ENCODE measurements around the gene PHF21A. TPM values are rescaled to one million over a fixed set of nuclear protein-coding genes. Genes with fewer than 3 reads are reported as not detected.

PHF21A gene
- total and polyA plus RNA-seq, 10 of the 15 experiments (the other 5 are each of a cell fraction or from before 2014, with no cell fraction given) = 2.6 to 37.2 (median 16.0) TPM

- WGBS (ENCODE audit: insufficient coverage, insufficient replicate concordance, low lambda C conversion rate, missing lambda C conversion rate) = 97% methylated on average over 2 of the region's 2 CpGs
- Histone ChIP-seq H3K79me2 (ENCODE audit: control insufficient read depth, insufficient read depth, low read length) (no peaks in the 10 kb centered on the region), H3K4me3 (no peak overlapping the region), H3K27me3 (replicated peaks in 1 of 2; ENCODE audit: control insufficient read depth in 2 of 2, insufficient read depth in 2 of 2, low read length in 1 of 2) (no peaks in the 10 kb centered on the region), H3K4me1 (ENCODE audit: control insufficient read depth, insufficient read depth, low read length) (no peaks in the 10 kb centered on the region), H3K4me2 (ENCODE audit: control insufficient read depth, insufficient read depth) (no peak overlapping the region), H3K9ac (ENCODE audit: control insufficient read depth, insufficient read depth, low read length) (no peak overlapping the region), H2AFZ (ENCODE audit: control insufficient read depth, low read depth, low read length) (no peak overlapping the region), H3K27ac (ENCODE audit: control insufficient read depth, insufficient read depth) (no peak overlapping the region), H4K20me1 (ENCODE audit: control insufficient read depth, insufficient read depth) (no peaks in the 10 kb centered on the region), H3K36me3 (ENCODE audit: control insufficient read depth in 2 of 2, insufficient read depth in 2 of 2, low read length in 1 of 2) (no peaks in the 10 kb centered on the region), H3K9me3 (replicated peaks; ENCODE audit: control insufficient read depth, insufficient read depth, low read length) (no peaks in the 10 kb centered on the region)
- DNase-seq (ENCODE audit: low read depth, low spot score) = no peak
- in situ Hi-C loops (cut with MboI) (no loop called here), intact Hi-C loops (cut with micrococcal nuclease; ENCODE audit: unreplicated experiment) (no loop called here)
- SMC1A ChIA-PET (ENCODE audit: uncharacterized antibody, unreplicated experiment) = interaction anchor here (1.2 kb wide), 1 partner anchor 80 kb away, joined by 3 read pairs; no protein-coding TSS in a partner anchor
- no peak for TF ChIP-seq SUPT20H (IDR thresholded peaks at IDR 0.05; ENCODE audit: borderline replicate concordance, control insufficient read depth, low read depth, low read length)
- POLR2A ChIA-PET = no interaction called here
- ATAC-seq = no peak
- no TSS peak for BruUV-seq (replicated peaks)
- RAD21 ChIA-PET (ENCODE audit: unreplicated experiment) = no interaction called here
- no peak for FAIRE-seq
- CTCF ChIA-PET = interaction anchor here (0.8 to 2.0 kb wide), 5 partner anchors 8 to 58 kb away, joined by 3 to 4 read pairs (median 4); no protein-coding TSS in a partner anchor
These were observed 61.2 kb downstream of the PHF21A start for GRCh38 chr11:46060013-46060412.

- no peaks in the 10 kb centered on the region for H3K36me3 ChIP-seq (ENCODE audit: control insufficient read depth in 2 of 2, insufficient read depth in 2 of 2, low read length in 1 of 2)
- no TSS peak for BruUV-seq (replicated peaks)
- ChIA-PET CTCF (interaction anchor here (0.8 to 1.2 kb wide), 2 partner anchors 8 to 51 kb away, joined by 4 read pairs; no protein-coding TSS in a partner anchor), SMC1A (ENCODE audit: uncharacterized antibody, unreplicated experiment) (interaction anchor here (1.5 kb wide), 1 partner anchor 47 kb away, joined by 3 read pairs; no protein-coding TSS in a partner anchor), POLR2A (no interaction called here), RAD21 (ENCODE audit: unreplicated experiment) (interaction anchor here (0.9 to 1.2 kb wide), 2 partner anchors 9 to 11 kb away, joined by 3 read pairs; no protein-coding TSS in a partner anchor)
- in situ Hi-C loops (cut with MboI) (no loop called here), intact Hi-C loops (cut with micrococcal nuclease; ENCODE audit: unreplicated experiment) (no loop called here)
- H3K9ac ChIP-seq (ENCODE audit: control insufficient read depth, insufficient read depth, low read length) = no peak overlapping the region
- no peaks in the 10 kb centered on the region for H3K4me1 ChIP-seq (ENCODE audit: control insufficient read depth, insufficient read depth, low read length)
- no peaks in the 10 kb centered on the region for H3K79me2 ChIP-seq (ENCODE audit: control insufficient read depth, insufficient read depth, low read length)
- H3K4me2 ChIP-seq (ENCODE audit: control insufficient read depth, insufficient read depth) = no peak overlapping the region
- no peak for DNase-seq (ENCODE audit: low read depth, low spot score)
- WGBS (ENCODE audit: insufficient coverage, insufficient replicate concordance, low lambda C conversion rate, missing lambda C conversion rate) = 73% methylated on average over 2 of the region's 2 CpGs
- TF ChIP-seq RELA (IDR thresholded peaks at IDR 0.05; ENCODE audit: borderline replicate concordance, partially characterized antibody) (no peak), MTA3 (IDR thresholded peaks at IDR 0.05; ENCODE audit: borderline replicate concordance, low read length) (no peak), BCL11A (IDR thresholded peaks at IDR 0.05; ENCODE audit: low read depth, low read length) (no peak), MAX (IDR thresholded peaks at IDR 0.05; ENCODE audit: low read depth, low read length) (no peak), SRF (IDR thresholded peaks at IDR 0.05; ENCODE audit: low read depth in 2 of 2, low read length in 2 of 2) (no peak), BHLHE40 (IDR thresholded peaks at IDR 0.05; ENCODE audit: borderline replicate concordance in 1 of 2, low read depth in 2 of 2, low read length in 1 of 2) (no peak), ATF7 (IDR thresholded peaks at IDR 0.05; ENCODE audit: low read depth) (no peak), YBX1 (IDR thresholded peaks at IDR 0.05) (no peak), SUPT20H (IDR thresholded peaks at IDR 0.05; ENCODE audit: borderline replicate concordance, control insufficient read depth, low read depth, low read length) (no peak), TBL1XR1 (IDR thresholded peaks at IDR 0.05; ENCODE audit: low read depth, low read length) (no peak), FOXM1 (IDR thresholded peaks at IDR 0.05; ENCODE audit: low read depth, low read length) (no peak)
- TF ChIP-seq, protein P1, sequence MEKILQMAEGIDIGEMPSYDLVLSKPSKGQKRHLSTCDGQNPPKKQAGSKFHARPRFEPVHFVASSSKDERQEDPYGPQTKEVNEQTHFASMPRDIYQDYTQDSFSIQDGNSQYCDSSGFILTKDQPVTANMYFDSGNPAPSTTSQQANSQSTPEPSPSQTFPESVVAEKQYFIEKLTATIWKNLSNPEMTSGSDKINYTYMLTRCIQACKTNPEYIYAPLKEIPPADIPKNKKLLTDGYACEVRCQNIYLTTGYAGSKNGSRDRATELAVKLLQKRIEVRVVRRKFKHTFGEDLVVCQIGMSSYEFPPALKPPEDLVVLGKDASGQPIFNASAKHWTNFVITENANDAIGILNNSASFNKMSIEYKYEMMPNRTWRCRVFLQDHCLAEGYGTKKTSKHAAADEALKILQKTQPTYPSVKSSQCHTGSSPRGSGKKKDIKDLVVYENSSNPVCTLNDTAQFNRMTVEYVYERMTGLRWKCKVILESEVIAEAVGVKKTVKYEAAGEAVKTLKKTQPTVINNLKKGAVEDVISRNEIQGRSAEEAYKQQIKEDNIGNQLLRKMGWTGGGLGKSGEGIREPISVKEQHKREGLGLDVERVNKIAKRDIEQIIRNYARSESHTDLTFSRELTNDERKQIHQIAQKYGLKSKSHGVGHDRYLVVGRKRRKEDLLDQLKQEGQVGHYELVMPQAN (conservative IDR thresholded peaks at IDR 0.05) = no peak
- no peaks in the 10 kb centered on the region for H4K20me1 ChIP-seq (ENCODE audit: control insufficient read depth, insufficient read depth)
- H2AFZ ChIP-seq (ENCODE audit: control insufficient read depth, low read depth, low read length) = no peak overlapping the region
- FAIRE-seq = no peak
- no peak overlapping the region for H3K4me3 ChIP-seq
- ATAC-seq = no peak
- no peak overlapping the region for H3K27ac ChIP-seq (ENCODE audit: control insufficient read depth, insufficient read depth)
- no peaks in the 10 kb centered on the region for H3K27me3 ChIP-seq (replicated peaks in 1 of 2; ENCODE audit: control insufficient read depth in 2 of 2, insufficient read depth in 2 of 2, low read length in 1 of 2)
- no peaks in the 10 kb centered on the region for H3K9me3 ChIP-seq (replicated peaks; ENCODE audit: control insufficient read depth, insufficient read depth, low read length)
These were observed 63.8 kb downstream of the PHF21A start for GRCh38 chr11:46057489-46057888.

Data from GM12878 (cell line).